ENCODE measurements around the gene CDH20. TPM values are rescaled to one million over a fixed set of nuclear protein-coding genes. Genes with fewer than 3 reads are reported as not detected.

The CDH20 gene
- total and polyA plus RNA-seq, 4 donors, result 0.02 to 0.11 (median 0.07) TPM; not detected in 1

- no peak for DNase-seq
- H3K9ac ChIP-seq (ENCODE audit: insufficient read depth in 1 of 2, low read length in 2 of 2), result no peak overlapping the region
- TF ChIP-seq CTCF (IDR thresholded peaks at IDR 0.05; ENCODE audit: control extremely low read depth, extremely low read depth), result no peak
- H3K27ac ChIP-seq (ENCODE audit: low read depth in 1 of 2, low read length in 1 of 2), result no peak overlapping the region
- no peaks in the 10 kb centered on the region for H3K36me3 ChIP-seq (ENCODE audit: control insufficient read depth in 4 of 4, insufficient read depth in 4 of 4, low read length in 4 of 4)
- H3K9me3 ChIP-seq (ENCODE audit: control insufficient read depth in 4 of 4, insufficient read depth in 3 of 4, low read length in 3 of 4), result peaks cover 0 to 2% (median 0%) of the 10 kb centered on the region in 4 donors
- WGBS, 2 donors, result 86 to 94% methylated on average over 1 of the region's 1 CpG
- H3K27me3 ChIP-seq (ENCODE audit: control insufficient read depth in 3 of 3, insufficient read depth in 3 of 3, low read length in 2 of 3), result no peaks in the 10 kb centered on the region
- H3K4me3 ChIP-seq, result no peak overlapping the region
- H3K4me1 ChIP-seq (ENCODE audit: control insufficient read depth in 5 of 5, insufficient read depth in 5 of 5, low read length in 5 of 5), result no peaks in the 10 kb centered on the region
- ATAC-seq (ENCODE audit: insufficient read depth, low FRiP score), result no peak
Observed at GRCh38 chr18:61432590-61432989, 99.4 kb downstream of the CDH20 start.

- no peaks in the 10 kb centered on the region for H3K36me3 ChIP-seq (ENCODE audit: control insufficient read depth in 4 of 4, insufficient read depth in 4 of 4, low read length in 4 of 4)
- no peaks in the 10 kb centered on the region for H3K27me3 ChIP-seq (ENCODE audit: control insufficient read depth in 3 of 3, insufficient read depth in 3 of 3, low read length in 2 of 3)
- H3K27ac ChIP-seq (ENCODE audit: low read depth in 1 of 2, low read length in 1 of 2), result no peak overlapping the region
- no peak overlapping the region for H3K9ac ChIP-seq (ENCODE audit: insufficient read depth in 1 of 2, low read length in 2 of 2)
- H3K4me3 ChIP-seq, result no peak overlapping the region
- H3K4me1 ChIP-seq (ENCODE audit: control insufficient read depth in 5 of 5, insufficient read depth in 5 of 5, low read length in 5 of 5), result no peaks in the 10 kb centered on the region
- H3K9me3 ChIP-seq (ENCODE audit: control insufficient read depth in 4 of 4, insufficient read depth in 3 of 4, low read length in 3 of 4), result peaks cover 0 to 2% (median 0%) of the 10 kb centered on the region in 4 donors
- TF ChIP-seq CTCF (IDR thresholded peaks at IDR 0.05; ENCODE audit: control extremely low read depth, extremely low read depth), result no peak
- DNase-seq (peak in 1 of 3 donors; percentile 1), ATAC-seq (ENCODE audit: insufficient read depth, low FRiP score) (no peak)
- WGBS, 2 donors, result 46 to 48% methylated on average over 3 of the region's 3 CpGs
Observed at GRCh38 chr18:61435064-61435652, 101.9 kb downstream of the CDH20 start.

GRCh38 chr18:61443081-61443725 is 110.0 kb downstream of the CDH20 start:
- WGBS, 2 donors, result 76 to 83% methylated on average over 5 of the region's 5 CpGs
- Histone ChIP-seq H3K9ac (ENCODE audit: insufficient read depth in 1 of 2, low read length in 2 of 2) (no peak overlapping the region), H3K9me3 (ENCODE audit: control insufficient read depth in 4 of 4, insufficient read depth in 3 of 4, low read length in 3 of 4) (peaks cover 0 to 2% (median 0%) of the 10 kb centered on the region in 4 donors), H3K27me3 (ENCODE audit: control insufficient read depth in 3 of 3, insufficient read depth in 3 of 3, low read length in 2 of 3) (no peaks in the 10 kb centered on the region), H3K27ac (ENCODE audit: low read depth in 1 of 2, low read length in 1 of 2) (no peak overlapping the region), H3K4me1 (ENCODE audit: control insufficient read depth in 5 of 5, insufficient read depth in 5 of 5, low read length in 5 of 5) (no peaks in the 10 kb centered on the region), H3K36me3 (ENCODE audit: control insufficient read depth in 4 of 4, insufficient read depth in 4 of 4, low read length in 4 of 4) (no peaks in the 10 kb centered on the region), H3K4me3 (no peak overlapping the region)
- ATAC-seq (ENCODE audit: insufficient read depth, low FRiP score) (no peak), DNase-seq (no peak)
- no peak for TF ChIP-seq CTCF (IDR thresholded peaks at IDR 0.05; ENCODE audit: control extremely low read depth, extremely low read depth)

Data from lung (tissue), 12 donors.